ENCODE data around the gene TNRC18.

Gene TNRC18

DNA sequence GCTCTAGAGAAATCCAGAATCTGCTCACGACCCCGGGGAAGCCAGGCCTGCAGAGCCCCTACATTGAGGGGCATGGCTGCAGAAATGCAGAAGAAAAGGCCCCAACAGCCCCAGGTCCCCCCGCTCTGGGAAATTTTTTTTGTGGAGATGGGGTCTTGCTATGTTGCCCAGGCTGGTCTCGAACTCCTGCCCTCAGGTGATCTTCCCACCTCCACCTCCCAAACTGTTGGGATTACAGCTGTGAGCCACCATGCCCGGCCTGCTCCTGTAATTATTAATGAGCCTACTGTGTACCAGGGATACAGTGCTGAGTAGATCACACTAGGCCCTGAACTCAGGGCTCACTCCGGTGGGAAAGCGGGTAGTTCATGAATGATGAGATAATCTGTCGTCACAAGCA lies 29.9 kb downstream of the TNRC18 start:
- peaks cover 57% of the 10 kb centered on the region for H3K36me3 ChIP-seq (ENCODE audit: low read depth)
- no peak overlapping the region for H3K27ac ChIP-seq (ENCODE audit: poor library complexity, severe bottlenecking)
- TF ChIP-seq CTCF (IDR thresholded peaks at IDR 0.05; ENCODE audit: poor library complexity, severe bottlenecking), result no peak
- no peaks in the 10 kb centered on the region for H3K9me3 ChIP-seq (ENCODE audit: severe bottlenecking)
- no peak for DNase-seq (ENCODE audit: low spot score)
- no peak for ATAC-seq (ENCODE audit: low read depth)
- H3K4me3 ChIP-seq (ENCODE audit: severe bottlenecking), result no peak overlapping the region
- no peaks in the 10 kb centered on the region for H3K27me3 ChIP-seq (ENCODE audit: insufficient read depth, poor library complexity, severe bottlenecking)
- no peaks in the 10 kb centered on the region for H3K4me1 ChIP-seq (ENCODE audit: insufficient read depth, poor library complexity, severe bottlenecking)

GRCh38 chr7:5393328-5393727 lies 30.3 kb downstream of the TNRC18 start:
- DNase-seq (ENCODE audit: low spot score) (no peak), ATAC-seq (ENCODE audit: low read depth) (no peak)
- Histone ChIP-seq H3K27ac (ENCODE audit: poor library complexity, severe bottlenecking) (no peak overlapping the region), H3K27me3 (ENCODE audit: insufficient read depth, poor library complexity, severe bottlenecking) (no peaks in the 10 kb centered on the region), H3K9me3 (ENCODE audit: severe bottlenecking) (no peaks in the 10 kb centered on the region), H3K4me1 (ENCODE audit: insufficient read depth, poor library complexity, severe bottlenecking) (no peaks in the 10 kb centered on the region), H3K36me3 (ENCODE audit: low read depth) (peaks cover 57% of the 10 kb centered on the region), H3K4me3 (ENCODE audit: severe bottlenecking) (no peak overlapping the region)
- TF ChIP-seq CTCF (IDR thresholded peaks at IDR 0.05; ENCODE audit: poor library complexity, severe bottlenecking), result no peak

- ATAC-seq (ENCODE audit: low read depth), result no peak
- peaks cover 79% of the 10 kb centered on the region for H3K36me3 ChIP-seq (ENCODE audit: low read depth)
- no peak for TF ChIP-seq CTCF (IDR thresholded peaks at IDR 0.05; ENCODE audit: poor library complexity, severe bottlenecking)
These were observed 32.7 kb downstream of the TNRC18 start for GRCh38 chr7:5390918-5391317.

DNA sequence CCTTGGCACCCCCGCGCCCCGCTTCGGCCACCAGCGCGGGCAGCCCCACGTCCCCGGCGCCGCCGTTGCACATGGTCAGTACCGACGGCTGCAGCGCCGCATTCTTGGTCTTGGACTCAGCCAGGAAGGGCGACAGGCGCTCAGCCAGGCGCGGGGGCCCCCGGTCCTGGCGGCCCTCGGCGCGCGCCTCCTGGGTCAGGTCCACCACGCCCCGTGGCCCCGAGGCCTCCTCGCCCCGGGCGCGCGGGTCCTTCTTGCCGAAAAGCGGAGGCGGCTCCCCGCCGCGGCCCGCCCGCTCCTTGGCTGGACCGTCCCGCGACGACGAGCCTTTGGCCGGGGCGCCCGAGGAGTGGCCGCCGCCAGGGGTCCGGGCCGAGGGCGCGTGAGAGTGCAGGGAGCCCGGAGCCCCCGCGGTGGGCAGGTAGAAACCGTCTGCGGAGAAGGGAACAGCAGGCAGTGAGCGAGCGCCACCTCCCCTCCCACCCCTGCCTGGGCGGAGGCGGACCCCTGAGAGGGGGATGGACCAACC lies 34.7 kb downstream of the TNRC18 start:
- no peak overlapping the region for H3K4me3 ChIP-seq (ENCODE audit: severe bottlenecking)
- no peak overlapping the region for H3K27ac ChIP-seq (ENCODE audit: poor library complexity, severe bottlenecking)
- H3K4me1 ChIP-seq (ENCODE audit: insufficient read depth, poor library complexity, severe bottlenecking), result no peaks in the 10 kb centered on the region
- H3K36me3 ChIP-seq (ENCODE audit: low read depth), result peaks cover 78% of the 10 kb centered on the region
- no peak for ATAC-seq (ENCODE audit: low read depth)
- H3K9me3 ChIP-seq (ENCODE audit: severe bottlenecking), result no peaks in the 10 kb centered on the region
- no peak for DNase-seq (ENCODE audit: low spot score)
- no peaks in the 10 kb centered on the region for H3K27me3 ChIP-seq (ENCODE audit: insufficient read depth, poor library complexity, severe bottlenecking)
- TF ChIP-seq CTCF (IDR thresholded peaks at IDR 0.05; ENCODE audit: poor library complexity, severe bottlenecking), result no peak

More at GRCh38 chr7:5390918-5391317, 32.7 kb downstream of the TNRC18 start:
- H3K4me1 ChIP-seq (ENCODE audit: insufficient read depth, poor library complexity, severe bottlenecking), result no peaks in the 10 kb centered on the region
- no peaks in the 10 kb centered on the region for H3K27me3 ChIP-seq (ENCODE audit: insufficient read depth, poor library complexity, severe bottlenecking)
- H3K4me3 ChIP-seq (ENCODE audit: severe bottlenecking), result no peak overlapping the region
- DNase-seq (ENCODE audit: low spot score), result no peak
- H3K9me3 ChIP-seq (ENCODE audit: severe bottlenecking), result no peaks in the 10 kb centered on the region
- H3K27ac ChIP-seq (ENCODE audit: poor library complexity, severe bottlenecking), result no peak overlapping the region

- no peak for DNase-seq (ENCODE audit: low spot score)
- no peak for TF ChIP-seq CTCF (IDR thresholded peaks at IDR 0.05; ENCODE audit: poor library complexity, severe bottlenecking)
- Histone ChIP-seq H3K4me1 (ENCODE audit: insufficient read depth, poor library complexity, severe bottlenecking) (no peaks in the 10 kb centered on the region), H3K4me3 (ENCODE audit: severe bottlenecking) (no peak overlapping the region), H3K27me3 (ENCODE audit: insufficient read depth, poor library complexity, severe bottlenecking) (no peaks in the 10 kb centered on the region), H3K27ac (ENCODE audit: poor library complexity, severe bottlenecking) (no peak overlapping the region), H3K36me3 (ENCODE audit: low read depth) (peaks cover 76% of the 10 kb centered on the region), H3K9me3 (ENCODE audit: severe bottlenecking) (no peaks in the 10 kb centered on the region)
- no peak for ATAC-seq (ENCODE audit: low read depth)
These were observed 35.2 kb downstream of the TNRC18 start for GRCh38 chr7:5388273-5388901.

Measured in RWPE2 (cell line).